ENCODE results near the gene TRAPPC8.

The TRAPPC8 gene

GRCh38 chr18:31860488-31860887 lies 82.4 kb downstream of the TRAPPC8 start:
- no peak for DNase-seq (ENCODE audit: low read depth)
- TF ChIP-seq CTCF (IDR thresholded peaks at IDR 0.05; ENCODE audit: low read length, missing control alignments): no peak
- no peak overlapping the region for H3K4me3 ChIP-seq (replicated peaks; ENCODE audit: low read depth, low read length)

GRCh38 chr18:31857526-31858106 lies 85.3 kb downstream of the TRAPPC8 start:
- DNase-seq (ENCODE audit: low read depth): no peak
- no peak overlapping the region for H3K4me3 ChIP-seq (replicated peaks; ENCODE audit: low read depth, low read length)
- no peak for TF ChIP-seq CTCF (IDR thresholded peaks at IDR 0.05; ENCODE audit: low read length, missing control alignments)

DNA sequence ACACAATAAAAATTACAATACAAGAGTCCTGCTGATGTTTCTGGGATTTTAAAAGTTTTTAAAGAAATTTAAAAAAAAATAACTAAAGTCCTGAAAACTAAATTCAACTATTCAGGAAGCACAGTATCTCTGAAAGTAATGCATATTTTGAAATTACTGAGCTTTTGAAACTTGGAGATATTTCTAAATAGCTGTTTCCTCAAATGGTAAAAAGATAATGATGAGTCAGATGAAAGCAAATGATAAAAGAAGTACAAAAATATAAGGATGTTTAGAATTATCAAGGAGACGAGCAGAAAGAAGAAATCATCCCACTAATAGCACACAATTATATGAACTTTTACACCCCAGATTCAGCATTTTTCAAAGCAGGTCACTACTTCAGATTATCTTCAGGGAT lies 92.1 kb downstream of the TRAPPC8 start:
- no peak for TF ChIP-seq CTCF (IDR thresholded peaks at IDR 0.05; ENCODE audit: low read length, missing control alignments)
- no peak overlapping the region for H3K4me3 ChIP-seq (replicated peaks; ENCODE audit: low read depth, low read length)
- DNase-seq (ENCODE audit: low read depth): no peak

- no peak overlapping the region for H3K4me3 ChIP-seq (replicated peaks; ENCODE audit: low read depth, low read length)
- DNase-seq (ENCODE audit: low read depth): no peak
- TF ChIP-seq CTCF (IDR thresholded peaks at IDR 0.05; ENCODE audit: low read length, missing control alignments): no peak
These were observed 102.4 kb downstream of the TRAPPC8 start for GRCh38 chr18:31840499-31840898.

DNA sequence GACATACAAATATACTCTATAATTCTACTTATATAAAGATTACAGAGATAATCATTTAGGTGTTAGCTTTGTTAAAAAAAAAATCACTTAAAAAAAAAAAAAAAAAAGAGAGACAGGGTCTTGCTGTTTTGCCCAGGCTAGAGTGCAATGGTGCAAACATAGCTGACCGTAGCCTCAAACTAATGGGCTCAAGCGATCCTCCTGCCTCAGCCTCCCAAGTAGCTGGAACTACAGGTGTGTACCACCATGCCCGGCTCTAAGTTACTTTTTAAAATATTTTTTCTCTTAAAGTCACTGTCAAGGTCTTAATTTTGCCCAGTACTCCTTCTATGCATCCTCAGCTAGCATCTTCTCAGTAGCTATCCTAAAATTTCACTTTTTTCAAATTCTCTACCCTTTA lies 105.0 kb downstream of the TRAPPC8 start:
- no peak for DNase-seq (ENCODE audit: low read depth)
- no peak for TF ChIP-seq CTCF (IDR thresholded peaks at IDR 0.05; ENCODE audit: low read length, missing control alignments)
- no peak overlapping the region for H3K4me3 ChIP-seq (replicated peaks; ENCODE audit: low read depth, low read length)

DNA sequence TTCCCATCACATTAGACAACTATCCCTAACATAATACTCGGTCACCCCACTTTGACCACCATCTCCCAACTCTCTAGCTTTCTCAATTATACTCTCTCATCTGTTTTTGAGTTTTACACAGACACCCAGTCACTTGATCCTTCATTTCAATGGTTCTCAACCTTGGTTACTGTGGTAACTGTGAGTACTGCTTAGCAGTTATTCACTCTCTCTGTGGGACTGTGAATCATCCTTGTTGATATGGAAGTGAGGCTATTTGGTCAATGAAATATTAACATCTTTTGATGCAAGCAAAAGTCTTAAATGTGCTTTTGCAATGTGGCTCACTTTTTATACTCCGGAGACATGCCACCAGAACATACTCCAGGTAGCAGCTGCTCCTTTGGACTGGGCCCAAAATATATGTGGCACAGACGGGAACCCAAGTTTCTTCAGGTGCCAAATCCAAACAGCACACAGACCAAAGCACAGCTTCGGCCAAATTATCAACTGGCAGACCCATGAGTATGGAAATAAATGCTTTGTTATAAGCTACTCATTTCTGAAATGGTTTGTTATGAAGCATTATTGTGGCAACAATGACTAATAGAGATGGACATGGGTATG lies 107.3 kb downstream of the TRAPPC8 start:
- DNase-seq (ENCODE audit: low read depth): peak; percentile 3
- TF ChIP-seq CTCF (IDR thresholded peaks at IDR 0.05; ENCODE audit: low read length, missing control alignments): no peak
- H3K4me3 ChIP-seq (replicated peaks; ENCODE audit: low read depth, low read length): no peak overlapping the region

- no peak for DNase-seq (ENCODE audit: low read depth)
- H3K4me3 ChIP-seq (replicated peaks; ENCODE audit: low read depth, low read length): no peak overlapping the region
- no peak for TF ChIP-seq CTCF (IDR thresholded peaks at IDR 0.05; ENCODE audit: low read length, missing control alignments)
These were observed 111.0 kb downstream of the TRAPPC8 start for GRCh38 chr18:31831903-31832302.

Data from fibroblast of pulmonary artery (primary cell).